Measurements from ENCODE around the gene MMP14. TPM values are rescaled to one million over a fixed set of nuclear protein-coding genes. Genes with fewer than 3 reads are reported as not detected.
A peak's percentile ranks its signal among the peaks of the same experiment; 100 is the strongest.

MMP14 gene
- total RNA-seq, 5 donors from 2014 or later (not counting 1 experiment from before 2014, with no cell fraction given) = 1.9 to 3.7 (median 2.3) TPM

GRCh38 chr14:22884076-22884737 is 47.8 kb downstream of the MMP14 start:
- 78% methylated on average over 5 of the region's 7 CpGs for WGBS (ENCODE audit: insufficient coverage)
- H3K27me3 Mint-ChIP-seq = no peaks in the 10 kb centered on the region
- Histone ChIP-seq H3K4me3 (ENCODE audit: control insufficient read depth in 1 of 2, extremely low read depth in 1 of 2, low read length in 1 of 2) (no peak overlapping the region), H3K9me3 (no peaks in the 10 kb centered on the region), H3K27ac (ENCODE audit: low read length) (no peak overlapping the region), H3K4me1 (ENCODE audit: control insufficient read depth in 1 of 2, extremely low read depth in 1 of 2, insufficient read depth in 2 of 2, low read length in 2 of 2) (peaks cover 17 to 50% of the 10 kb centered on the region in 2 experiments), H3K36me3 (ENCODE audit: control insufficient read depth in 2 of 2, extremely low read depth in 1 of 2, insufficient read depth in 1 of 2, low read length in 1 of 2) (peaks cover 0 to 3% of the 10 kb centered on the region in 2 donors), H3K27me3 (replicated peaks in 1 of 2; ENCODE audit: control insufficient read depth in 2 of 2, extremely low read depth in 1 of 2, insufficient read depth in 2 of 2, low read length in 1 of 2) (no peaks in the 10 kb centered on the region)
- ChIA-PET CTCF (interaction anchor here (0.8 to 2.0 kb wide), 5 partner anchors 11 to 314 kb away, joined by 3 to 7 read pairs (median 4); partner anchors contain the start of gene RBM23 (in 1 of the 2)), POLR2A (no interaction called here)
- H3K9me3 Mint-ChIP-seq = no peaks in the 10 kb centered on the region
- H3K27ac Mint-ChIP-seq = peak overlapping the region; percentile 52 to 80
- ATAC-seq (replicated peaks in 1 of 4) (no peak), DNase-seq (no peak)
- H3K4me3 Mint-ChIP-seq = no peak overlapping the region
- peaks cover 3% of the 10 kb centered on the region for H3K36me3 Mint-ChIP-seq
- H3K4me1 Mint-ChIP-seq = peaks cover 48 to 58% (median 53%) of the 10 kb centered on the region in 3 donors

- ChIA-PET POLR2A (interaction anchor here in 1 of 2 donors (0.6 to 1.0 kb wide), 2 partner anchors 31 to 1195 kb away, joined by 3 read pairs; no protein-coding TSS in a partner anchor), CTCF (interaction anchor here (0.8 to 2.0 kb wide), 6 partner anchors 12 to 34 kb away, joined by 3 to 28 read pairs (median 6); partner anchors contain the start of genes LRP10 (in 1 of the 2) and RBM23 (in 1 of the 2))
- Mint-ChIP-seq H3K9me3 (no peaks in the 10 kb centered on the region), H3K36me3 (no peaks in the 10 kb centered on the region), H3K4me1 (peaks cover 53 to 66% (median 60%) of the 10 kb centered on the region in 3 donors), H3K4me3 (peak overlapping the region; percentile 35 to 88 (median 87)), H3K27me3 (no peaks in the 10 kb centered on the region), H3K27ac (peak overlapping the region; percentile 64 to 70)
- H3K4me1 ChIP-seq (ENCODE audit: control insufficient read depth in 1 of 2, extremely low read depth in 1 of 2, insufficient read depth in 2 of 2, low read length in 2 of 2) = peaks cover 20 to 58% of the 10 kb centered on the region in 2 experiments
- H3K4me3 ChIP-seq (ENCODE audit: control insufficient read depth in 1 of 2, extremely low read depth in 1 of 2, low read length in 1 of 2) = no peak overlapping the region
- ATAC-seq (replicated peaks in 1 of 4) (no peak), DNase-seq (no peak)
- 95% methylated on average over 9 of the region's 11 CpGs for WGBS (ENCODE audit: insufficient coverage)
- no peaks in the 10 kb centered on the region for H3K9me3 ChIP-seq
- no peaks in the 10 kb centered on the region for H3K27me3 ChIP-seq (replicated peaks in 1 of 2; ENCODE audit: control insufficient read depth in 2 of 2, extremely low read depth in 1 of 2, insufficient read depth in 2 of 2, low read length in 1 of 2)
- no peak overlapping the region for H3K27ac ChIP-seq (ENCODE audit: low read length)
- H3K36me3 ChIP-seq (ENCODE audit: control insufficient read depth in 2 of 2, extremely low read depth in 1 of 2, insufficient read depth in 1 of 2, low read length in 1 of 2) = no peaks in the 10 kb centered on the region
Measured at GRCh38 chr14:22884738-22885523, 48.5 kb downstream of the MMP14 start.

GRCh38 chr14:22885975-22886374 is 49.6 kb downstream of the MMP14 start:
- peak overlapping the region; percentile 87 to 90 (median 88) for H3K4me3 Mint-ChIP-seq
- no peaks in the 10 kb centered on the region for H3K27me3 Mint-ChIP-seq
- ChIA-PET CTCF (interaction anchor here (0.6 to 2.0 kb wide), 8 partner anchors 13 to 316 kb away, joined by 3 to 28 read pairs (median 4); partner anchors contain the start of genes LRP10 (in 1 of the 2) and OXA1L (in 1 of the 2)), POLR2A (interaction anchor here in 1 of 2 donors (1.0 kb wide), 1 partner anchor 30 kb away, joined by 3 read pairs; no protein-coding TSS in a partner anchor)
- H3K27ac Mint-ChIP-seq = peak overlapping the region; percentile 79 to 82
- no peaks in the 10 kb centered on the region for H3K27me3 ChIP-seq (replicated peaks in 1 of 2; ENCODE audit: control insufficient read depth in 2 of 2, extremely low read depth in 1 of 2, insufficient read depth in 2 of 2, low read length in 1 of 2)
- H3K4me1 ChIP-seq (ENCODE audit: control insufficient read depth in 1 of 2, extremely low read depth in 1 of 2, insufficient read depth in 2 of 2, low read length in 2 of 2) = peaks cover 22 to 60% of the 10 kb centered on the region in 2 experiments
- no peaks in the 10 kb centered on the region for H3K36me3 Mint-ChIP-seq
- H3K9me3 Mint-ChIP-seq = no peaks in the 10 kb centered on the region
- ATAC-seq (replicated peaks in 1 of 4) (no peak), DNase-seq (no peak)
- H3K9me3 ChIP-seq = no peaks in the 10 kb centered on the region
- peak overlapping the region in 1 of 2 donors; percentile 60 for H3K4me3 ChIP-seq (ENCODE audit: control insufficient read depth in 1 of 2, extremely low read depth in 1 of 2, low read length in 1 of 2)
- H3K4me1 Mint-ChIP-seq = peaks cover 57 to 72% (median 67%) of the 10 kb centered on the region in 3 donors
- H3K27ac ChIP-seq (ENCODE audit: low read length) = no peak overlapping the region
- H3K36me3 ChIP-seq (ENCODE audit: control insufficient read depth in 2 of 2, extremely low read depth in 1 of 2, insufficient read depth in 1 of 2, low read length in 1 of 2) = no peaks in the 10 kb centered on the region
- WGBS (ENCODE audit: insufficient coverage) = 97% methylated on average over 14 of the region's 21 CpGs

GRCh38 chr14:22886500-22887259 is 50.3 kb downstream of the MMP14 start:
- H3K4me1 Mint-ChIP-seq = peaks cover 57 to 72% (median 65%) of the 10 kb centered on the region in 3 donors
- peak overlapping the region; percentile 87 to 90 (median 88) for H3K4me3 Mint-ChIP-seq
- peak overlapping the region; percentile 67 for H3K27ac ChIP-seq (ENCODE audit: low read length)
- no peaks in the 10 kb centered on the region for H3K9me3 ChIP-seq
- H3K27me3 ChIP-seq (replicated peaks in 1 of 2; ENCODE audit: control insufficient read depth in 2 of 2, extremely low read depth in 1 of 2, insufficient read depth in 2 of 2, low read length in 1 of 2) = no peaks in the 10 kb centered on the region
- H3K27ac Mint-ChIP-seq = peak overlapping the region; percentile 94 to 96
- no peaks in the 10 kb centered on the region for H3K9me3 Mint-ChIP-seq
- ChIA-PET CTCF (interaction anchor here (0.6 to 2.0 kb wide), 12 partner anchors 10 to 330 kb away, joined by 3 to 28 read pairs (median 4); partner anchors contain the start of genes LRP10 (in 1 of the 2) and OXA1L (in 1 of the 2)), POLR2A (interaction anchor here (0.7 kb wide), 2 partner anchors 14 kb away, joined by 4 read pairs; no protein-coding TSS in a partner anchor)
- peak; percentile 48 to 80 (median 62) for DNase-seq
- no peaks in the 10 kb centered on the region for H3K27me3 Mint-ChIP-seq
- under 1% methylated on average over 67 of the region's 77 CpGs for WGBS (ENCODE audit: insufficient coverage)
- peaks cover 22 to 60% of the 10 kb centered on the region in 2 experiments for H3K4me1 ChIP-seq (ENCODE audit: control insufficient read depth in 1 of 2, extremely low read depth in 1 of 2, insufficient read depth in 2 of 2, low read length in 2 of 2)
- peak overlapping the region; percentile 60 to 65 for H3K4me3 ChIP-seq (ENCODE audit: control insufficient read depth in 1 of 2, extremely low read depth in 1 of 2, low read length in 1 of 2)
- no peaks in the 10 kb centered on the region for H3K36me3 Mint-ChIP-seq
- ATAC-seq (replicated peaks in 1 of 4) = peak; percentile 69 to 76 (median 74)
- no peaks in the 10 kb centered on the region for H3K36me3 ChIP-seq (ENCODE audit: control insufficient read depth in 2 of 2, extremely low read depth in 1 of 2, insufficient read depth in 1 of 2, low read length in 1 of 2)

- POLR2A ChIA-PET = interaction anchor here in 1 of 2 donors (0.7 kb wide), 1 partner anchor 13 kb away, joined by 4 read pairs; no protein-coding TSS in a partner anchor
- Histone ChIP-seq H3K36me3 (ENCODE audit: control insufficient read depth in 2 of 2, extremely low read depth in 1 of 2, insufficient read depth in 1 of 2, low read length in 1 of 2) (no peaks in the 10 kb centered on the region), H3K9me3 (no peaks in the 10 kb centered on the region), H3K4me3 (ENCODE audit: control insufficient read depth in 1 of 2, extremely low read depth in 1 of 2, low read length in 1 of 2) (peak overlapping the region; percentile 60 to 65), H3K4me1 (ENCODE audit: control insufficient read depth in 1 of 2, extremely low read depth in 1 of 2, insufficient read depth in 2 of 2, low read length in 2 of 2) (peaks cover 22 to 59% of the 10 kb centered on the region in 2 experiments), H3K27me3 (replicated peaks in 1 of 2; ENCODE audit: control insufficient read depth in 2 of 2, extremely low read depth in 1 of 2, insufficient read depth in 2 of 2, low read length in 1 of 2) (no peaks in the 10 kb centered on the region), H3K27ac (ENCODE audit: low read length) (peak overlapping the region; percentile 67)
- Mint-ChIP-seq H3K9me3 (no peaks in the 10 kb centered on the region), H3K4me1 (peaks cover 57 to 68% (median 59%) of the 10 kb centered on the region in 3 donors), H3K36me3 (no peaks in the 10 kb centered on the region), H3K27ac (peak overlapping the region; percentile 94 to 96), H3K27me3 (no peaks in the 10 kb centered on the region), H3K4me3 (peak overlapping the region; percentile 87 to 90 (median 88))
- DNase-seq (peak in 18 of 35 experiments; percentile 2 to 68 (median 18)), ATAC-seq (replicated peaks in 1 of 4) (peak; percentile 13 to 52 (median 20))
- 11% methylated on average over 5 of the region's 11 CpGs for WGBS (ENCODE audit: insufficient coverage)
- CTCF ChIA-PET = interaction anchor here (1.0 to 2.2 kb wide), 9 partner anchors 13 to 331 kb away, joined by 3 to 35 read pairs (median 4); partner anchors contain the start of gene LRP10 (in 1 of the 2)
Measured at GRCh38 chr14:22887260-22887989, 51.0 kb downstream of the MMP14 start.
